RPMI7951 (cell line): ENCODE data around the gene VSTM5. TPM values are rescaled to one million over a fixed set of nuclear protein-coding genes. Genes with fewer than 3 reads are reported as not detected.
"Not testable (repeated sequence)": the region's sequence is repeated elsewhere in the genome, so short reads cannot be mapped to it uniquely, and the experiment has no call there.

Experiments
- DNase-seq: peaks from one replicate; pipeline ENCODE4 v3.0.0-alpha.2; 2012; ENCODE audit warnings: low read depth
- total RNA-seq: library from RNA; depleted of rRNA; stranded (reverse); fragments of >200 nt; shearing (Covaris generic); gene quantifications from 2 replicates; pipeline ENCODE4 v1.2.3, GENCODE V29; 2014; rRNA removed

Gene VSTM5
- total RNA-seq: not detected in 2 replicates

GRCh38 chr11:93850594-93851018 is at the start of gene VSTM5:
VSTM5 (minus strand) TSS chr11:93850618; CDS start chr11:93850502, 116 bp downstream.
- no peak for DNase-seq

GRCh38 chr11:93895106-93895862 is 44.9 kb upstream of the VSTM5 start:
- peak; percentile 65 for DNase-seq

- no peak for DNase-seq
Observed at GRCh38 chr11:93890391-93891051, 40.1 kb upstream of the VSTM5 start.

- DNase-seq: no peak
Observed at GRCh38 chr11:93887111-93887510, 36.7 kb upstream of the VSTM5 start.

- DNase-seq: not testable (repeated sequence)
Observed at GRCh38 chr11:93879114-93879513, 28.7 kb upstream of the VSTM5 start.

GRCh38 chr11:93875637-93876036 is 25.2 kb upstream of the VSTM5 start:
- no peak for DNase-seq

GRCh38 chr11:93871526-93871925 is 21.1 kb upstream of the VSTM5 start:
- DNase-seq: no peak

- DNase-seq: no peak
Observed at GRCh38 chr11:93870616-93871015, 20.2 kb upstream of the VSTM5 start.

- no peak for DNase-seq
Observed at GRCh38 chr11:93869830-93870229, 19.4 kb upstream of the VSTM5 start.

GRCh38 chr11:93868404-93868803 is 18.0 kb upstream of the VSTM5 start:
- DNase-seq: not testable (repeated sequence)

- DNase-seq: no peak
Observed at GRCh38 chr11:93861808-93862207, 11.4 kb upstream of the VSTM5 start.

GRCh38 chr11:93858121-93858775 is 7.8 kb upstream of the VSTM5 start:
- DNase-seq: no peak

GRCh38 chr11:93857413-93858120 is 7.1 kb upstream of the VSTM5 start:
- peak; percentile 16 for DNase-seq

- DNase-seq: no peak
Observed at GRCh38 chr11:93852242-93852641, 1.8 kb upstream of the VSTM5 start.

GRCh38 chr11:93849751-93850593 is 446 bp downstream of the VSTM5 start:
- DNase-seq: peak; percentile 15

- no peak for DNase-seq
Observed at GRCh38 chr11:93849201-93849600, 1.2 kb downstream of the VSTM5 start.

- no peak for DNase-seq
Observed at GRCh38 chr11:93846411-93846810, 4.0 kb downstream of the VSTM5 start.

- DNase-seq: peak; percentile 63
Observed at GRCh38 chr11:93845181-93846092, 5.0 kb downstream of the VSTM5 start.

GRCh38 chr11:93844568-93844967 is 5.8 kb downstream of the VSTM5 start:
- peak; percentile 44 for DNase-seq

- no peak for DNase-seq
Observed at GRCh38 chr11:93843906-93844305, 6.5 kb downstream of the VSTM5 start.
